Endothelial cell of umbilical vein (primary cell): ENCODE results near the gene CDCA5. TPM values are rescaled to one million over a fixed set of nuclear protein-coding genes. Genes with fewer than 3 reads are reported as not detected.

Experiments used
- BruUV-seq: library from RNA; stranded (reverse); fragments of 400-500 nt; replicated peaks from 2 replicates; lab custom pipeline; 2021; lab: Mats Ljungman, UMichigan
- CTCF ChIA-PET: fragments of 300-600, 350-600 bp; sonication (Branson Sonifier 250); formaldehyde crosslinking; loops from one replicate; lab custom pipeline; 2021; ENCODE audit warnings: antibody characterized with exemption, inconsistent platforms; lab: Charles Lee
- POLR2A ChIA-PET: fragments of 300-600, 350-600 bp; sonication (Branson Sonifier 250); formaldehyde crosslinking; loops from one replicate; lab custom pipeline; 2021; ENCODE audit warnings: antibody characterized with exemption, inconsistent platforms; lab: Charles Lee
- DNase-seq: peaks from one replicate; pipeline ENCODE4 v3.0.0-alpha.2; 2011; ENCODE audit warnings: low read depth, low spot score
- FAIRE-seq: peaks from 2 replicates; lab custom pipeline; 2011; peaks lifted over from hg19 to GRCh38; lab: Jason Lieb, UNC
- H2AFZ ChIP-seq: 2 replicates; pipeline ENCODE4 v1.6.0; 2012; ENCODE audit warnings: low read depth, low read length, control low read depth, inconsistent platforms
- H3K27ac ChIP-seq: 2 replicates; pipeline ENCODE4 v1.5.1; 2011; ENCODE audit warnings: low read depth, mild to moderate bottlenecking, control low read depth, low read length, moderate library complexity; ENCODE audit not compliant: insufficient read depth
- H3K27me3 ChIP-seq, 2 experiments: 2 replicates each; pipeline versions ENCODE4 v1.6.0 to v1.6.1; 2011; ENCODE audit warnings: low read length in 2 of 2, mixed read lengths in 1 of 2; ENCODE audit not compliant: control insufficient read depth in 2 of 2, insufficient read depth in 2 of 2
- H3K36me3 ChIP-seq, 2 experiments: 2 replicates in 1 of 2; 3 replicates in 1 of 2; pipeline ENCODE4 v1.5.1; 2011; ENCODE audit warnings: low read length in 2 of 2, mild to moderate bottlenecking in 1 of 2, moderate library complexity in 1 of 2; ENCODE audit not compliant: control insufficient read depth in 2 of 2, insufficient read depth in 2 of 2; ENCODE audit errors: extremely low read depth in 1 of 2
- H3K4me1 ChIP-seq: 3 replicates; pipeline ENCODE4 v1.5.1; 2011; ENCODE audit warnings: mild to moderate bottlenecking, low read length; ENCODE audit not compliant: control insufficient read depth, insufficient read depth; ENCODE audit errors: extremely low read depth
- H3K4me2 ChIP-seq: 2 replicates; pipeline ENCODE4 v1.6.1; 2011; ENCODE audit warnings: low read length, control low read depth, mixed read lengths; ENCODE audit not compliant: insufficient read depth
- H3K4me3 ChIP-seq, 3 experiments: fragments of 200-600 bp in 1 of 3; sonication (generic), shearing (Covaris generic) in 1 of 3; replicated peaks in 1 of 3; 2 replicates each; pipeline ENCODE4 v1.5.1; 2011 to 2016; ENCODE audit warnings: control low read depth in 3 of 3, low read length in 3 of 3, mild to moderate bottlenecking in 2 of 3, inconsistent platforms in 1 of 3, low read depth in 1 of 3, moderate library complexity in 1 of 3; ENCODE audit not compliant: insufficient read depth in 1 of 3
- H3K79me2 ChIP-seq: 2 replicates; pipeline ENCODE4 v1.6.0; 2012; ENCODE audit warnings: low read length, inconsistent platforms; ENCODE audit not compliant: control insufficient read depth, insufficient read depth
- H3K9ac ChIP-seq: replicated peaks from 2 replicates; pipeline ENCODE3; 2011; ENCODE audit warnings: low read length, control low read depth; ENCODE audit not compliant: insufficient read depth; ENCODE audit errors: extremely low read depth
- H3K9me1 ChIP-seq: replicated peaks from 3 replicates; pipeline ENCODE4 v1.6.0; 2011; ENCODE audit warnings: mild to moderate bottlenecking, low read length; ENCODE audit not compliant: control insufficient read depth, insufficient read depth; ENCODE audit errors: extremely low read depth
- H3K9me3 ChIP-seq: replicated peaks from 2 replicates; pipeline ENCODE4 v1.5.1; 2012; ENCODE audit warnings: low read length, inconsistent platforms; ENCODE audit not compliant: control insufficient read depth, insufficient read depth
- H4K20me1 ChIP-seq: replicated peaks from 2 replicates; pipeline ENCODE3; 2011; ENCODE audit warnings: mild to moderate bottlenecking, low read length; ENCODE audit not compliant: control insufficient read depth, insufficient read depth; ENCODE audit errors: extremely low read depth
- CTCF ChIP-seq, 2 donors: IDR thresholded peaks; 1 replicate in 1 of 2; 2 replicates in 1 of 2; pipeline ENCODE4 v1.5.1; 2011; ENCODE audit warnings: low read length in 2 of 2, mild to moderate bottlenecking in 2 of 2, moderate library complexity in 2 of 2, control low read depth in 1 of 2, inconsistent platforms in 1 of 2, low read depth in 1 of 2; ENCODE audit not compliant: insufficient read depth in 1 of 2; ENCODE audit errors: extremely low read depth in 1 of 2
- EZH2 ChIP-seq: IDR thresholded peaks from 2 replicates; pipeline ENCODE4 v1.6.1; 2012; ENCODE audit warnings: borderline replicate concordance, low read depth, mild to moderate bottlenecking, moderate library complexity, low read length, inconsistent platforms; ENCODE audit not compliant: severe bottlenecking
- FOS ChIP-seq: IDR thresholded peaks from 2 replicates; pipeline ENCODE4 v1.6.1; 2011; ENCODE audit warnings: mild to moderate bottlenecking, low read length, moderate library complexity, borderline replicate concordance; ENCODE audit not compliant: insufficient read depth
- GATA2 ChIP-seq: IDR thresholded peaks from 2 replicates; pipeline ENCODE4 v1.7.0; 2011; ENCODE audit warnings: low read depth, mild to moderate bottlenecking, moderate library complexity, mixed read lengths, low read length; ENCODE audit not compliant: insufficient read length, insufficient read depth
- JUN ChIP-seq: IDR thresholded peaks from 2 replicates; pipeline ENCODE4 v1.6.1; 2011; ENCODE audit warnings: borderline replicate concordance, low read depth; ENCODE audit not compliant: insufficient read length, insufficient read depth
- MAX ChIP-seq: IDR thresholded peaks from 2 replicates; pipeline ENCODE4 v1.6.1; 2011; ENCODE audit not compliant: insufficient read depth, insufficient read length
- MYC ChIP-seq: IDR thresholded peaks from one replicate; pipeline ENCODE4 v1.6.1; 2011; ENCODE audit warnings: mild to moderate bottlenecking, low read depth, low read length
- POLR2A ChIP-seq: IDR thresholded peaks from 2 replicates; pipeline ENCODE4 v1.6.1; 2012; ENCODE audit warnings: low read depth, mild to moderate bottlenecking, control low read depth, low read length
- POLR2AphosphoS5 ChIP-seq: IDR thresholded peaks from 2 replicates; pipeline ENCODE4 v1.6.1; 2012; ENCODE audit warnings: low read depth, mild to moderate bottlenecking, control low read depth, low read length, moderate library complexity; ENCODE audit not compliant: insufficient read depth
- dilution Hi-C: fragments of 300-500 bp; cut with MboI; formaldehyde crosslinking; loops from one replicate; pipeline ENCODE4 v1.15.0; 2019; ENCODE audit warnings: low sequenced_read_pairs; ENCODE audit not compliant: extremely low pct_ligation_motif_present
- intact Hi-C: fragments of 100-400 bp; cut with micrococcal nuclease; formaldehyde crosslinking; loops from one replicate; pipeline ENCODE4 v1.10.0; 2022
- polyA plus RNA-seq, 4 experiments: library from polyadenylated mRNA; depleted of rRNA in 3 of 4; stranded (reverse) in 3 of 4; unstranded in 1 of 4; fragments of >200 nt; gene quantifications; 2 replicates each; pipeline versions ENCODE4 v1.2.1 to v1.2.3, GENCODE V29; 2011 to 2012; ENCODE audit warnings: missing spikeins in 1 of 4
- total RNA-seq: library from RNA; stranded (reverse); gene quantifications from 2 replicates; pipeline ENCODE4 v1.2.3, GENCODE V29; 2021

Gene CDCA5
- total and polyA plus RNA-seq, 2 donors (not counting 3 experiments of a cell fraction or from before 2014, with no cell fraction given): 16.4 to 35.7 TPM

GRCh38 chr11:65071907-65072630, 11.8 kb downstream of the CDCA5 start:
- Histone ChIP-seq H3K4me3 (no peak overlapping the region), H3K79me2 (no peaks in the 10 kb centered on the region), H3K27me3 (no peaks in the 10 kb centered on the region), H3K9me1 (no peaks in the 10 kb centered on the region), H3K9me3 (no peaks in the 10 kb centered on the region), H4K20me1 (no peaks in the 10 kb centered on the region), H3K9ac (no peak overlapping the region), H3K4me2 (no peak overlapping the region), H3K36me3 (no peaks in the 10 kb centered on the region), H3K27ac (no peak overlapping the region), H3K4me1 (no peaks in the 10 kb centered on the region), H2AFZ (no peak overlapping the region)
- DNase-seq (no peak), FAIRE-seq (no peak)
- intact Hi-C loops (no loop called here), dilution Hi-C loops (no loop called here)
- ChIA-PET CTCF (no interaction called here), POLR2A (interaction anchor here (0.6 to 0.7 kb wide), 2 partner anchors 14 to 190 kb away, joined by 3 to 4 read pairs; partner anchors contain the start of genes NAALADL1 and POLA2)
- TF ChIP-seq JUN: no peak
- TF ChIP-seq MAX: no peak
- no peak for TF ChIP-seq CTCF (IDR thresholded peaks at IDR 0.05; ENCODE audit: extremely low read depth in 1 of 2, insufficient read depth in 1 of 2, low read depth in 1 of 2, low read length in 2 of 2)
- no peak for TF ChIP-seq POLR2A
- TF ChIP-seq GATA2: no peak
- no peak for TF ChIP-seq EZH2
- TF ChIP-seq FOS: no peak
- no peak for TF ChIP-seq POLR2AphosphoS5
- no peak for TF ChIP-seq MYC
- BruUV-seq: no TSS peak
